Brain microvascular endothelial cell (primary cell): ENCODE data around the gene MED22.
"Not testable (repeated sequence)": the region's sequence is repeated elsewhere in the genome, so short reads cannot be mapped to it uniquely, and the experiment has no call there.

Experiments
- DNase-seq: peaks from one replicate; pipeline ENCODE4 v3.0.0-alpha.2; 2020
- H3K27ac ChIP-seq: fragments of 250-450 bp; sonication (Bioruptor Pico); 2 replicates; pipeline ENCODE4 v1.5.1; 2020; ENCODE audit warnings: mild to moderate bottlenecking, moderate library complexity
- H3K27me3 ChIP-seq: fragments of 250-450 bp; sonication (Bioruptor Pico); replicated peaks from 2 replicates; pipeline ENCODE4 v1.5.1; 2020; ENCODE audit warnings: mild to moderate bottlenecking
- H3K36me3 ChIP-seq: fragments of 250-450 bp; sonication (Bioruptor Pico); replicated peaks from 2 replicates; pipeline ENCODE4 v1.5.1; 2020; ENCODE audit warnings: mild to moderate bottlenecking
- H3K4me3 ChIP-seq: 2 replicates; pipeline ENCODE4 v1.5.1; 2011; ENCODE audit warnings: low read depth, mild to moderate bottlenecking, control low read depth, low read length, moderate library complexity
- CTCF ChIP-seq: IDR thresholded peaks from 2 replicates; pipeline ENCODE4 v1.5.1; 2011; ENCODE audit warnings: low read depth, mild to moderate bottlenecking, moderate library complexity, low read length, control low read depth, inconsistent platforms; ENCODE audit errors: missing control alignments
- in situ Hi-C: cut with HindIII; loops from 2 replicates; pipeline ENCODE4 v1.10.0; 2017; ENCODE audit warnings: low sequenced_read_pairs, low pct_ligation_motif_present

The MED22 gene

GRCh38 chr9:133340916-133341315 lies 7.0 kb downstream of the MED22 start:
- Histone ChIP-seq H3K36me3 (peaks cover 42% of the 10 kb centered on the region), H3K4me3 (no peak overlapping the region), H3K27ac (no peak overlapping the region), H3K27me3 (no peaks in the 10 kb centered on the region)
- in situ Hi-C loops = no loop called here
- no peak for DNase-seq
- TF ChIP-seq CTCF = no peak

GRCh38 chr9:133340256-133340655 lies 7.7 kb downstream of the MED22 start:
- H3K4me3 ChIP-seq = no peak overlapping the region
- no peak for DNase-seq
- H3K27ac ChIP-seq = no peak overlapping the region
- TF ChIP-seq CTCF = no peak
- in situ Hi-C loops = no loop called here
- H3K36me3 ChIP-seq = peaks cover 41% of the 10 kb centered on the region
- no peaks in the 10 kb centered on the region for H3K27me3 ChIP-seq

- Histone ChIP-seq H3K4me3 (no peak overlapping the region), H3K27me3 (no peaks in the 10 kb centered on the region), H3K27ac (no peak overlapping the region), H3K36me3 (peaks cover 36% of the 10 kb centered on the region)
- DNase-seq = no peak
- no peak for TF ChIP-seq CTCF
- in situ Hi-C loops = no loop called here
These were observed 8.3 kb downstream of the MED22 start for GRCh38 chr9:133339641-133340040.

GRCh38 chr9:133335924-133336811 lies 11.8 kb downstream of the MED22 start, which contains the start of gene SURF6:
SURF6 (minus strand) TSS chr9:133336188; CDS start chr9:133336132, 56 bp downstream.
- H3K36me3 ChIP-seq = peaks cover 44% of the 10 kb centered on the region

GRCh38 chr9:133334888-133335287 lies 13.0 kb downstream of the MED22 start:
- peaks cover 43% of the 10 kb centered on the region for H3K36me3 ChIP-seq
- peak overlapping the region; percentile 96 for H3K4me3 ChIP-seq
- in situ Hi-C loops, H3K27me3 ChIP-seq, DNase-seq, H3K27ac ChIP-seq: not testable (repeated sequence)

More at GRCh38 chr9:133335924-133336811, 11.8 kb downstream of the MED22 start, which contains the start of gene SURF6:
- TF ChIP-seq CTCF = no peak
- peak; percentile 82 for DNase-seq
- Histone ChIP-seq H3K27me3 (no peaks in the 10 kb centered on the region), H3K4me3 (peak within 1 kb of the TSS; percentile 96), H3K27ac (peak within 1 kb of the TSS; percentile 47)
- in situ Hi-C loops = no loop called here

- Histone ChIP-seq H3K4me3 (no peak overlapping the region), H3K36me3 (peaks cover 43% of the 10 kb centered on the region), H3K27ac (no peak overlapping the region), H3K27me3 (no peaks in the 10 kb centered on the region)
- no peak for DNase-seq
- in situ Hi-C loops = no loop called here
- no peak for TF ChIP-seq CTCF
These were observed 13.8 kb downstream of the MED22 start for GRCh38 chr9:133334161-133334560.
